ENCODE results near the gene FAM110A. TPM values are rescaled to one million over a fixed set of nuclear protein-coding genes. Genes with fewer than 3 reads are reported as not detected.
A peak's percentile ranks its signal among the peaks of the same experiment; 100 is the strongest.

The FAM110A gene
- total RNA-seq, 6 experiments from 2014 or later, result 3.6 to 6.4 (median 5.3) TPM

GRCh38 chr20:841568-842546 lies 8.3 kb downstream of the FAM110A start:
- no peak overlapping the region for H3K4me3 Mint-ChIP-seq
- TF ChIP-seq CTCF (IDR thresholded peaks at IDR 0.05), result no peak
- no peaks in the 10 kb centered on the region for H3K9me3 Mint-ChIP-seq
- H3K4me1 Mint-ChIP-seq (ENCODE audit: low read depth), result peaks cover 15% of the 10 kb centered on the region
- H3K27ac Mint-ChIP-seq, result no peak overlapping the region
- no peaks in the 10 kb centered on the region; the same call in none of the 2 replicates for H3K27me3 Mint-ChIP-seq (ENCODE audit: insufficient read depth)
- peaks cover 6% of the 10 kb centered on the region for H3K36me3 Mint-ChIP-seq (ENCODE audit: low read depth)
- DNase-seq, result no peak

GRCh38 chr20:842547-842940 lies 9.0 kb downstream of the FAM110A start:
- peaks cover 3% of the 10 kb centered on the region for H3K36me3 Mint-ChIP-seq (ENCODE audit: low read depth)
- no peaks in the 10 kb centered on the region for H3K9me3 Mint-ChIP-seq
- no peak for DNase-seq
- peaks cover 9% of the 10 kb centered on the region for H3K4me1 Mint-ChIP-seq (ENCODE audit: low read depth)
- no peak for TF ChIP-seq CTCF (IDR thresholded peaks at IDR 0.05)
- H3K27me3 Mint-ChIP-seq (ENCODE audit: insufficient read depth), result no peaks in the 10 kb centered on the region; the same call in none of the 2 replicates
- H3K27ac Mint-ChIP-seq, result no peak overlapping the region
- H3K4me3 Mint-ChIP-seq, result no peak overlapping the region

GRCh38 chr20:843912-844311 lies 10.4 kb downstream of the FAM110A start:
- no peaks in the 10 kb centered on the region; the same call in 1 of the 2 replicates for H3K27me3 Mint-ChIP-seq (ENCODE audit: insufficient read depth)
- no peak for DNase-seq
- H3K27ac Mint-ChIP-seq, result no peak overlapping the region
- no peak overlapping the region for H3K4me3 Mint-ChIP-seq
- H3K9me3 Mint-ChIP-seq, result no peaks in the 10 kb centered on the region
- H3K4me1 Mint-ChIP-seq (ENCODE audit: low read depth), result no peaks in the 10 kb centered on the region
- H3K36me3 Mint-ChIP-seq (ENCODE audit: low read depth), result no peaks in the 10 kb centered on the region
- no peak for TF ChIP-seq CTCF (IDR thresholded peaks at IDR 0.05)

- H3K4me1 Mint-ChIP-seq (ENCODE audit: low read depth), result no peaks in the 10 kb centered on the region
- H3K9me3 Mint-ChIP-seq, result no peaks in the 10 kb centered on the region
- H3K27me3 Mint-ChIP-seq (ENCODE audit: insufficient read depth), result no peaks in the 10 kb centered on the region; the same call in 1 of the 2 replicates
- no peaks in the 10 kb centered on the region for H3K36me3 Mint-ChIP-seq (ENCODE audit: low read depth)
- no peak overlapping the region for H3K27ac Mint-ChIP-seq
- peak overlapping the region; percentile 60; the same call in 1 of the 2 replicates for H3K4me3 Mint-ChIP-seq
- TF ChIP-seq CTCF (IDR thresholded peaks at IDR 0.05), result no peak
- peak; percentile 78 for DNase-seq
Measured at GRCh38 chr20:844473-845225, 11.1 kb downstream of the FAM110A start.

- H3K36me3 Mint-ChIP-seq (ENCODE audit: low read depth), result no peaks in the 10 kb centered on the region
- no peak overlapping the region for H3K27ac Mint-ChIP-seq
- H3K4me1 Mint-ChIP-seq (ENCODE audit: low read depth), result no peaks in the 10 kb centered on the region
- H3K27me3 Mint-ChIP-seq (ENCODE audit: insufficient read depth), result no peaks in the 10 kb centered on the region; the same call in 1 of the 2 replicates
- H3K9me3 Mint-ChIP-seq, result no peaks in the 10 kb centered on the region
- TF ChIP-seq CTCF (IDR thresholded peaks at IDR 0.05), result no peak
- no peak overlapping the region for H3K4me3 Mint-ChIP-seq
- DNase-seq, result no peak
Measured at GRCh38 chr20:845226-845868, 11.8 kb downstream of the FAM110A start.

Data from HFFc6 (cell line).